H1 (cell line): ENCODE results near the gene CELSR1. TPM values are rescaled to one million over a fixed set of nuclear protein-coding genes. Genes with fewer than 3 reads are reported as not detected.

ENCODE experiments used
- CTCF ChIA-PET: fragments of 300-600 bp; sonication (Branson Sonifier 250); formaldehyde crosslinking; loops from one replicate; lab custom pipeline; 2021; ENCODE audit not compliant: partially characterized antibody; lab: Charles Lee
- POLR2A ChIA-PET: fragments of 300-600 bp; sonication (Branson Sonifier 250); formaldehyde crosslinking; loops from one replicate; lab custom pipeline; 2021; ENCODE audit warnings: inconsistent platforms; ENCODE audit not compliant: partially characterized antibody; lab: Charles Lee
- DNase-seq, 2 experiments: peaks; one replicate each; pipeline versions ENCODE4 v3.0.0 to v3.0.0-alpha.2; 2010 to 2022; ENCODE audit warnings: low spot score in 2 of 2, low read depth in 1 of 2, mixed read lengths in 1 of 2
- FAIRE-seq: peaks from 2 replicates; lab custom pipeline; 2011; peaks lifted over from hg19 to GRCh38; lab: Jason Lieb, UNC
- H2AFZ ChIP-seq: 2 replicates; pipeline ENCODE4 v1.8.1; 2012; ENCODE audit warnings: low read length, inconsistent platforms
- H2AK5ac ChIP-seq: 2 replicates; pipeline ENCODE4 v1.6.1; 2013; ENCODE audit warnings: low read depth, low read length
- H2BK120ac ChIP-seq: replicated peaks from 2 replicates; pipeline ENCODE3; 2013; ENCODE audit warnings: low read depth, low read length, inconsistent platforms
- H2BK12ac ChIP-seq: 2 replicates; pipeline ENCODE4 v1.6.1; 2013; ENCODE audit warnings: low read depth, low read length
- H2BK15ac ChIP-seq: 2 replicates; pipeline ENCODE4 v1.6.1; 2013; ENCODE audit warnings: low read length
- H2BK20ac ChIP-seq: 2 replicates; pipeline ENCODE4 v1.6.1; 2013; ENCODE audit warnings: low read length
- H2BK5ac ChIP-seq: 2 replicates; pipeline ENCODE4 v1.6.1; 2013; ENCODE audit warnings: low read depth, low read length
- H3K14ac ChIP-seq: 2 replicates; pipeline ENCODE4 v1.6.1; 2013; ENCODE audit warnings: inconsistent platforms; ENCODE audit not compliant: insufficient read length
- H3K18ac ChIP-seq: 2 replicates; pipeline ENCODE4 v1.6.1; 2013; ENCODE audit warnings: low read length; ENCODE audit errors: extremely low read depth
- H3K23ac ChIP-seq: 2 replicates; pipeline ENCODE4 v1.6.1; 2013; ENCODE audit warnings: inconsistent platforms; ENCODE audit not compliant: insufficient read length
- H3K23me2 ChIP-seq: 2 replicates; pipeline ENCODE4 v1.6.1; 2013; ENCODE audit warnings: low read depth, low read length
- H3K27ac ChIP-seq: 2 replicates; pipeline ENCODE4 v1.6.1; 2011; ENCODE audit warnings: low read depth, low read length, inconsistent platforms
- H3K27me3 ChIP-seq, 4 experiments: replicated peaks in 1 of 4; 1 replicate in 1 of 4; 2 replicates in 3 of 4; pipeline versions ENCODE4 v1.6.1 to v1.8.1; 2011 to 2013; ENCODE audit warnings: low read length in 3 of 4, mild to moderate bottlenecking in 3 of 4, inconsistent platforms in 2 of 4, mixed read lengths in 2 of 4, moderate library complexity in 1 of 4; ENCODE audit not compliant: control insufficient read depth in 3 of 4, insufficient read depth in 3 of 4; ENCODE audit errors: extremely low read depth in 1 of 4
- H3K36me3 ChIP-seq, 4 experiments: 2 replicates each; pipeline versions ENCODE4 v1.6.1 to v1.8.1; 2011 to 2013; ENCODE audit warnings: mild to moderate bottlenecking in 4 of 4, low read length in 3 of 4, moderate library complexity in 2 of 4, control low read depth in 1 of 4, inconsistent platforms in 1 of 4; ENCODE audit not compliant: insufficient read depth in 4 of 4, control insufficient read depth in 2 of 4
- H3K4ac ChIP-seq: replicated peaks from 2 replicates; pipeline ENCODE3; 2013; ENCODE audit warnings: low read length, low read depth, mixed read lengths, inconsistent platforms; ENCODE audit not compliant: insufficient read length
- H3K4me1 ChIP-seq, 4 experiments: replicated peaks in 1 of 4; 1 replicate in 1 of 4; 2 replicates in 3 of 4; pipeline versions ENCODE4 v1.6.1 to v1.8.1; 2011 to 2013; ENCODE audit warnings: low read length in 3 of 4, inconsistent platforms in 2 of 4, mixed read lengths in 1 of 4; ENCODE audit not compliant: insufficient read depth in 4 of 4, control insufficient read depth in 3 of 4
- H3K4me2 ChIP-seq, 2 experiments: 2 replicates each; pipeline versions ENCODE4 v1.6.1 to v1.8.1; 2011 to 2013; ENCODE audit warnings: low read depth in 2 of 2, low read length in 2 of 2, control low read depth in 1 of 2, inconsistent platforms in 1 of 2, mild to moderate bottlenecking in 1 of 2; ENCODE audit not compliant: insufficient read depth in 1 of 2
- H3K4me3 ChIP-seq, 4 experiments: fragments of 200-600, 300-600 bp in 1 of 4; sonication (generic), shearing (Covaris generic), sonication (Bioruptor Twin) in 1 of 4; 2 replicates each; pipeline versions ENCODE4 v1.5.1 to v1.8.1; 2011 to 2016; ENCODE audit warnings: low read length in 4 of 4, low read depth in 3 of 4, control low read depth in 2 of 4, inconsistent platforms in 2 of 4, mild to moderate bottlenecking in 2 of 4, mixed read lengths in 1 of 4, moderate library complexity in 1 of 4; ENCODE audit not compliant: insufficient read depth in 2 of 4; ENCODE audit errors: extremely low read depth in 1 of 4
- H3K56ac ChIP-seq: replicated peaks from 2 replicates; pipeline ENCODE3; 2013; ENCODE audit warnings: low read depth, mild to moderate bottlenecking, mixed read lengths, low read length, inconsistent platforms; ENCODE audit not compliant: insufficient read length
- H3K79me1 ChIP-seq: 2 replicates; pipeline ENCODE4 v1.6.1; 2013; ENCODE audit warnings: low read depth, low read length, control low read depth
- H3K79me2 ChIP-seq, 2 experiments: 2 replicates each; pipeline versions ENCODE4 v1.6.1 to v1.8.1; 2012 to 2013; ENCODE audit warnings: low read length in 2 of 2, mild to moderate bottlenecking in 2 of 2, inconsistent platforms in 1 of 2; ENCODE audit not compliant: insufficient read depth in 2 of 2, control insufficient read depth in 1 of 2
- H3K9ac ChIP-seq, 4 experiments: replicated peaks in 1 of 4; 1 replicate in 1 of 4; 2 replicates in 3 of 4; pipeline versions ENCODE4 v1.6.1 to v1.8.1; 2011 to 2013; ENCODE audit warnings: low read depth in 3 of 4, low read length in 3 of 4, control low read depth in 2 of 4, mild to moderate bottlenecking in 2 of 4, moderate library complexity in 2 of 4, inconsistent platforms in 1 of 4; ENCODE audit errors: extremely low read depth in 1 of 4
- H3K9me3 ChIP-seq, 2 experiments: 2 replicates each; pipeline versions ENCODE4 v1.6.1 to v1.8.1; 2012 to 2013; ENCODE audit warnings: mild to moderate bottlenecking in 2 of 2, moderate library complexity in 2 of 2, control low read depth in 1 of 2, inconsistent platforms in 1 of 2, low read depth in 1 of 2, low read length in 1 of 2, mixed read lengths in 1 of 2; ENCODE audit not compliant: insufficient read depth in 2 of 2
- H4K20me1 ChIP-seq, 2 experiments: replicated peaks in 1 of 2; 2 replicates each; pipeline versions ENCODE3 to v1.8.1; 2011 to 2013; ENCODE audit warnings: inconsistent platforms in 2 of 2, low read length in 2 of 2, mild to moderate bottlenecking in 1 of 2; ENCODE audit not compliant: insufficient read depth in 2 of 2, control insufficient read depth in 1 of 2
- H4K5ac ChIP-seq: 2 replicates; pipeline ENCODE4 v1.6.1; 2013; ENCODE audit warnings: low read length, low read depth, mixed read lengths, inconsistent platforms; ENCODE audit not compliant: insufficient read length
- H4K8ac ChIP-seq: 2 replicates; pipeline ENCODE4 v1.8.0; 2013; ENCODE audit warnings: mild to moderate bottlenecking, moderate library complexity, low read length, inconsistent platforms; ENCODE audit not compliant: insufficient read depth; ENCODE audit errors: extremely low read depth
- H4K91ac ChIP-seq: replicated peaks from 2 replicates; pipeline ENCODE3; 2013; ENCODE audit warnings: low read length, mixed read lengths, inconsistent platforms; ENCODE audit not compliant: insufficient read length
- KDM1A ChIP-seq: fragments of 200-600, 300-600 bp; sonication (generic); IDR thresholded peaks from 2 replicates; pipeline ENCODE4 v1.7.1; 2016; ENCODE audit warnings: mild to moderate bottlenecking, low read length, borderline replicate concordance
- KDM5A ChIP-seq: fragments of 200-600 bp; IDR thresholded peaks from 2 replicates; pipeline ENCODE4 v1.7.1; 2012; ENCODE audit warnings: mild to moderate bottlenecking, low read length, inconsistent platforms, mixed read lengths
- PHF8 ChIP-seq: fragments of 200-600 bp; sonication (generic); conservative IDR thresholded peaks from 2 replicates; pipeline ENCODE4 v1.7.1; 2012; ENCODE audit warnings: low read depth, mild to moderate bottlenecking, inconsistent platforms, low read length, moderate library complexity
- RAD21 ChIP-seq, 2 experiments: IDR thresholded peaks in 1 of 2; conservative IDR thresholded peaks in 1 of 2; 2 replicates each; pipeline ENCODE4 v1.6.1; 2011; ENCODE audit warnings: low read depth in 2 of 2, low read length in 2 of 2, improper control_type of control experiment in 1 of 2, inconsistent platforms in 1 of 2, mild to moderate bottlenecking in 1 of 2, moderate library complexity in 1 of 2
- RNF2 ChIP-seq: fragments of 200-900, 300-1000 bp; sonication (generic); IDR thresholded peaks from 2 replicates; pipeline ENCODE4 v1.7.1; 2016; ENCODE audit warnings: borderline replicate concordance, low read depth, mild to moderate bottlenecking, antibody characterized with exemption, low read length; ENCODE audit not compliant: poor library complexity, severe bottlenecking; ENCODE audit errors: missing control alignments
- WGBS, 2 experiments: shearing (Covaris generic) in 1 of 2; methylation state at CpG; one replicate each; pipeline versions ENCODE4 v1.1.6 to v1.1.7; 2013 to 2015; ENCODE audit warnings: low lambda C conversion rate in 2 of 2, mixed read lengths in 2 of 2, inconsistent platforms in 1 of 2, low coverage in 1 of 2, missing lambda C conversion rate in 1 of 2; ENCODE audit not compliant: insufficient replicate concordance in 2 of 2, insufficient coverage in 1 of 2, insufficient read length in 1 of 2; ENCODE audit errors: extremely low coverage in 1 of 2, missing lambda C conversion rate in 1 of 2; 5-methylcytosine and 5-hydroxymethylcytosine counted together
- polyA plus RNA-seq, 7 experiments: library from polyadenylated mRNA; depleted of rRNA in 3 of 7; stranded (reverse) in 5 of 7; unstranded in 2 of 7; fragments of >200 nt in 5 of 7; fragments of 200-250 nt in 2 of 7; gene quantifications; 1 replicate in 5 of 7; 2 replicates in 1 of 7; 4 replicates in 1 of 7; pipeline versions ENCODE4 v1.2.1 to v1.2.3, GENCODE V29; 2011 to 2013; ENCODE audit warnings: missing spikeins in 2 of 7, mixed read lengths in 2 of 7
- total RNA-seq: library from RNA; stranded (reverse); fragmentation: NEBNext Ultra II Directional; extraction: Animal tissue kit (Norgen Biotek cat#: 25700); gene quantifications from 2 replicates; pipeline ENCODE4 v1.2.1, GENCODE V29; 2021
- TF ChIP-seq, protein P1 (sequence below): IDR thresholded peaks from 2 replicates; pipeline ENCODE4 v1.6.1; 2012; ENCODE audit warnings: low read length, inconsistent platforms
- TF ChIP-seq, protein P2 (sequence below): IDR thresholded peaks from 2 replicates; pipeline ENCODE4 v1.6.1; 2012; ENCODE audit warnings: inconsistent platforms

The CELSR1 gene
- total and polyA plus RNA-seq, 2 of the 8 experiments (the other 6 are each of a cell fraction or from before 2014, with no cell fraction given) = 9.0 to 12.4 TPM

DNA sequence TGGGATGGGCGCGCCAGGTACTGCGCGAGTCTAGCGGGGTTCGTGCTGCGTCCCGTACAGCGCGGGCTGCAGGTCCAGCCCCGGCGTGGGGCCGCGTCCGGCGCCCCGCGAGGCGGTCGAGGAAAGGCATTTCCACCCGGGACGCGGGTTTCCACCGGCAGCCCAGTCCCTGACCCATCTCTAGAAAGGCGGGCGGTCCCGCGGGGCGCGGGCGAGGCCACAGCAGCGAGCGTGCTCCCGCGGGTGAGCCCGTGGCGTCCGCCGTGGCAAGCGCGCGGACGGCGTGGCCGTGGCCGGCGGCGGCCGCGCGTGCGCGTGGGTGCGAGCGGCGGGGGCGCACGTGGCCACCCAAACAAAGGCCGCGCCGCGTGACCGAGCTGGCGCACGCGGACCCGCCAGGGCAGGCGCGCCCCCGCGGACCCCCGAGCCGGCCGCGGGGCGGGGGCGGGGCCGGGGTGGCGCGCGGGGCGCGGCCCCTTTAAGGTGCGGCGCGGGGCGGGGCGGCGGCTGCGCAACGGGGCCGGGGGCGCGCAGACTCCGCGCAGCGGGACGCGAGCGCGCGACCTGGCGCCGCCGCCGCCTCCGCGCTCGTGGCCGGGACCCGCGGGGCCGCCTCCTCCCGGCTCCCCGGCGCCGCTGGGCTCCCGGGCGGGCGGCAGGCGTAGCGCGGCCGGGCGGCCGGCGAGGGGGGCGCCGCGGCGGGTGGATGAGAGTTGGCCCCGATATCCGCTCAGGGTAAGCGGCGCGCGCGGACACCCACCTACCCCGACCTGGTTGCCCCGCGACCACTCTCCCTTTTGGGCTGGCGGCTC is 39.3 kb upstream of the CELSR1 start:
- 3% methylated on average over 32 of the region's 142 CpGs; no CpG with 5 or more reads in 1 of the 2 experiments for WGBS, 2 experiments
- no peak overlapping the region for H4K5ac ChIP-seq
- no peak overlapping the region for H2BK5ac ChIP-seq
- POLR2A ChIA-PET = interaction anchor here (0.7 to 3.6 kb wide), 4 partner anchors 8 to 159 kb away, joined by 3 to 11 read pairs (median 5); no protein-coding TSS in a partner anchor
- H3K18ac ChIP-seq = no peak overlapping the region
- H3K79me1 ChIP-seq = peaks cover 14% of the 10 kb centered on the region
- no peak overlapping the region for H3K4ac ChIP-seq
- peaks cover 9% of the 10 kb centered on the region; the same call in 1 of the 2 replicates for H3K23me2 ChIP-seq
- CTCF ChIA-PET = interaction anchor here (2.1 kb wide), 1 partner anchor 13 kb away, joined by 15 read pairs; no protein-coding TSS in a partner anchor
- H2AFZ ChIP-seq = no peak overlapping the region
- no peak overlapping the region for H3K27ac ChIP-seq
- no peak overlapping the region; the same call in 1 of the 2 replicates for H2BK15ac ChIP-seq
- peaks cover 0 to 11% (median 5%) of the 10 kb centered on the region in 4 experiments; a peak in 4 of 7 replicates for H3K27me3 ChIP-seq
- H2AK5ac ChIP-seq = no peak overlapping the region
- H2BK12ac ChIP-seq = no peak overlapping the region
- no peak overlapping the region for H3K56ac ChIP-seq
- H3K4me1 ChIP-seq = peaks cover 0 to 27% (median 17%) of the 10 kb centered on the region in 4 experiments; a peak in 6 of 7 replicates
- peak overlapping the region; percentile 71 to 78 for H3K4me2 ChIP-seq
- H2BK120ac ChIP-seq = no peak overlapping the region
- peak overlapping the region in 3 of 4 experiments; percentile 42 to 83 (median 61); a peak in 5 of 7 replicates for H3K9ac ChIP-seq
- no peak overlapping the region for H2BK20ac ChIP-seq
- H3K36me3 ChIP-seq = no peaks in the 10 kb centered on the region
- peak overlapping the region; percentile 80 for H4K91ac ChIP-seq
- no peak overlapping the region for H3K14ac ChIP-seq
- H3K4me3 ChIP-seq = peak overlapping the region; percentile 34 to 72 (median 49); a peak in 7 of 8 replicates
- peak overlapping the region; percentile 80 for H4K8ac ChIP-seq
- FAIRE-seq = no peak
- no peak for DNase-seq
- peaks cover 0 to 8% of the 10 kb centered on the region in 2 experiments for H4K20me1 ChIP-seq
- H3K9me3 ChIP-seq = no peaks in the 10 kb centered on the region
- H3K23ac ChIP-seq = no peak overlapping the region
- peaks cover 0 to 6% of the 10 kb centered on the region in 2 experiments; a peak in 1 of 4 replicates for H3K79me2 ChIP-seq
- no peak for TF ChIP-seq KDM5A
- TF ChIP-seq, protein P1, sequence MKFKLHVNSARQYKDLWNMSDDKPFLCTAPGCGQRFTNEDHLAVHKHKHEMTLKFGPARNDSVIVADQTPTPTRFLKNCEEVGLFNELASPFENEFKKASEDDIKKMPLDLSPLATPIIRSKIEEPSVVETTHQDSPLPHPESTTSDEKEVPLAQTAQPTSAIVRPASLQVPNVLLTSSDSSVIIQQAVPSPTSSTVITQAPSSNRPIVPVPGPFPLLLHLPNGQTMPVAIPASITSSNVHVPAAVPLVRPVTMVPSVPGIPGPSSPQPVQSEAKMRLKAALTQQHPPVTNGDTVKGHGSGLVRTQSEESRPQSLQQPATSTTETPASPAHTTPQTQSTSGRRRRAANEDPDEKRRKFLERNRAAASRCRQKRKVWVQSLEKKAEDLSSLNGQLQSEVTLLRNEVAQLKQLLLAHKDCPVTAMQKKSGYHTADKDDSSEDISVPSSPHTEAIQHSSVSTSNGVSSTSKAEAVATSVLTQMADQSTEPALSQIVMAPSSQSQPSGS = no peak
- no peak for TF ChIP-seq RAD21 (IDR thresholded peaks at IDR 0.05 in 1 of 2, conservative IDR thresholded peaks at IDR 0.05 in 1 of 2; ENCODE audit: low read depth in 2 of 2, low read length in 2 of 2)
- TF ChIP-seq, protein P2, sequence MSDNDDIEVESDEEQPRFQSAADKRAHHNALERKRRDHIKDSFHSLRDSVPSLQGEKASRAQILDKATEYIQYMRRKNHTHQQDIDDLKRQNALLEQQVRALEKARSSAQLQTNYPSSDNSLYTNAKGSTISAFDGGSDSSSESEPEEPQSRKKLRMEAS = peak; percentile 25; the same call in 1 of the 2 replicates
- no peak for TF ChIP-seq KDM1A
- TF ChIP-seq PHF8 = 0 out of 2 replicates have a peak, but pooled peaks have one; percentile 25
- TF ChIP-seq RNF2 = no peak
